Globus pallidus (tissue), 1 donor: ENCODE results near the gene RTN4R.

ENCODE experiments used
- DNase-seq: peaks from one replicate; pipeline ENCODE4 v3.0.0-alpha.2; 2015; ENCODE audit warnings: low spot score

The RTN4R gene

GRCh38 chr22:20257212-20258020 lies 10.7 kb downstream of the RTN4R start:
- no peak for DNase-seq

GRCh38 chr22:20256551-20257211 lies 11.4 kb downstream of the RTN4R start:
- DNase-seq: no peak

GRCh38 chr22:20256027-20256426 lies 12.1 kb downstream of the RTN4R start:
- DNase-seq: no peak

GRCh38 chr22:20254975-20255946 lies 12.9 kb downstream of the RTN4R start:
- DNase-seq: no peak

- DNase-seq: no peak
Observed at GRCh38 chr22:20253161-20253560, 15.0 kb downstream of the RTN4R start.

GRCh38 chr22:20251981-20252380 lies 16.1 kb downstream of the RTN4R start:
- no peak for DNase-seq

- DNase-seq: no peak
Observed at GRCh38 chr22:20251491-20251890, 16.6 kb downstream of the RTN4R start.

- DNase-seq: peak; percentile 56
Observed at GRCh38 chr22:20249797-20250354, 18.2 kb downstream of the RTN4R start.

- no peak for DNase-seq
Observed at GRCh38 chr22:20248461-20248978, 19.6 kb downstream of the RTN4R start.

GRCh38 chr22:20247608-20248171 lies 20.4 kb downstream of the RTN4R start:
- no peak for DNase-seq

GRCh38 chr22:20247010-20247505 lies 21.1 kb downstream of the RTN4R start:
- DNase-seq: no peak

- no peak for DNase-seq
Observed at GRCh38 chr22:20246368-20247009, 21.6 kb downstream of the RTN4R start.

- DNase-seq: no peak
Observed at GRCh38 chr22:20245577-20246367, 22.3 kb downstream of the RTN4R start.

- no peak for DNase-seq
Observed at GRCh38 chr22:20244691-20245576, 23.2 kb downstream of the RTN4R start.

- DNase-seq: no peak
Observed at GRCh38 chr22:20244250-20244648, 23.9 kb downstream of the RTN4R start.

GRCh38 chr22:20243537-20244249 lies 24.4 kb downstream of the RTN4R start:
- no peak for DNase-seq

- no peak for DNase-seq
Observed at GRCh38 chr22:20243176-20243536, 25.0 kb downstream of the RTN4R start.
